Measurements from ENCODE around the gene CENPN.

- TF ChIP-seq CTCF (IDR thresholded peaks at IDR 0.05; ENCODE audit: low read depth, low read length) (no peak), POLR2A (IDR thresholded peaks at IDR 0.05; ENCODE audit: extremely low read depth, insufficient read length) (no peak), MYC (IDR thresholded peaks at IDR 0.05; ENCODE audit: low read depth, low read length) (no peak)
Observed at GRCh38 chr16:81018496-81018895, 11.5 kb downstream of the CENPN start.

Measured in NB4 (cell line).